ENCODE results near the gene FGF10.

Gene FGF10

GRCh38 chr5:44257653-44258365 lies 131.4 kb downstream of the FGF10 start:
- TF ChIP-seq GATA1 (IDR thresholded peaks at IDR 0.05; ENCODE audit: low read depth, low read length): no peak
- no peak for TF ChIP-seq POLR2A (IDR thresholded peaks at IDR 0.05; ENCODE audit: low read length)
- no peak for DNase-seq

- no peak for TF ChIP-seq GATA1 (IDR thresholded peaks at IDR 0.05; ENCODE audit: low read depth, low read length)
- no peak for TF ChIP-seq POLR2A (IDR thresholded peaks at IDR 0.05; ENCODE audit: low read length)
Observed at GRCh38 chr5:44257221-44257620, 132.0 kb downstream of the FGF10 start.

More at GRCh38 chr5:44257221-44257620, 132.0 kb downstream of the FGF10 start:
- DNase-seq: no peak

All from erythroblast (primary cell).